HEK293 (cell line): Measurements from ENCODE around the gene TMEM158.

Experiments
- CTCF ChIA-PET: fragments of 350-600 bp; formaldehyde crosslinking; extraction: SDS; loops from one replicate; lab custom pipeline; 2021; ENCODE audit warnings: antibody characterized with exemption; lab: Yijun Ruan, JAX
- POLR2A ChIA-PET: fragments of 300-600 bp; formaldehyde crosslinking; extraction: SDS; loops from one replicate; lab custom pipeline; 2020; ENCODE audit warnings: antibody characterized with exemption, inconsistent platforms; lab: Yijun Ruan, JAX
- H3K27ac ChIP-seq: fragments of 200-500 bp; sonication (Bioruptor generic); 2 replicates; pipeline ENCODE4 v1.5.1; 2014; ENCODE audit warnings: low read depth, low read length, control low read depth, inconsistent platforms; ENCODE audit errors: extremely low read depth
- H3K36me3 ChIP-seq, 2 experiments: fragments of 200-500 bp in 1 of 2; sonication (Bioruptor generic) in 1 of 2; 1 replicate in 1 of 2; 2 replicates in 1 of 2; pipeline ENCODE4 v1.5.1; 2014 to 2017; ENCODE audit warnings: inconsistent platforms in 2 of 2, low read length in 2 of 2; ENCODE audit not compliant: control insufficient read depth in 2 of 2, insufficient read depth in 1 of 2
- H3K4me1 ChIP-seq: fragments of 200-500 bp; sonication (Bioruptor generic); 2 replicates; pipeline ENCODE4 v1.5.1; 2014; ENCODE audit warnings: mild to moderate bottlenecking, low read length, inconsistent platforms; ENCODE audit not compliant: control insufficient read depth, insufficient read depth
- H3K4me3 ChIP-seq: 2 replicates; pipeline ENCODE4 v1.5.1; 2011; ENCODE audit warnings: low read depth, mild to moderate bottlenecking, control low read depth, low read length, moderate library complexity
- H3K9me3 ChIP-seq: fragments of 200-500 bp; sonication (Bioruptor generic); 2 replicates; pipeline ENCODE4 v1.5.1; 2014; ENCODE audit warnings: low read depth, low read length, inconsistent platforms; ENCODE audit not compliant: control insufficient read depth, insufficient read depth
- AEBP2 ChIP-seq: fragments of 450-650 bp; formaldehyde crosslinking; IDR thresholded peaks from 2 replicates; pipeline ENCODE4 v1.5.1; 2016; ENCODE audit warnings: missing biosample characterization, missing genetic modification characterization, borderline replicate concordance
- EGR2 ChIP-seq: fragments of 450-650 bp; formaldehyde crosslinking; IDR thresholded peaks from 2 replicates; pipeline ENCODE4 v1.5.1; 2016; ENCODE audit warnings: low read depth, missing biosample characterization, missing genetic modification characterization
- PRDM10 ChIP-seq: fragments of 450-650 bp; formaldehyde crosslinking; IDR thresholded peaks from 2 replicates; pipeline ENCODE4 v1.5.1; 2016; ENCODE audit warnings: missing biosample characterization, missing genetic modification characterization
- YY2 ChIP-seq: fragments of 450-650 bp; formaldehyde crosslinking; IDR thresholded peaks from 2 replicates; pipeline ENCODE4 v1.5.1; 2016; ENCODE audit warnings: missing biosample characterization, missing genetic modification characterization
- ZNF146 ChIP-seq: fragments of 450-650 bp; formaldehyde crosslinking; IDR thresholded peaks from 2 replicates; pipeline ENCODE4 v1.5.1; 2016; ENCODE audit warnings: missing biosample characterization, missing genetic modification characterization
- ZNF169 ChIP-seq: fragments of 450-650 bp; formaldehyde crosslinking; IDR thresholded peaks from 2 replicates; pipeline ENCODE4 v1.5.1; 2016; ENCODE audit warnings: missing biosample characterization, missing genetic modification characterization
- ZNF211 ChIP-seq: fragments of 450-650 bp; formaldehyde crosslinking; IDR thresholded peaks from 2 replicates; pipeline ENCODE4 v1.5.1; 2016; ENCODE audit warnings: low read depth, missing biosample characterization, missing genetic modification characterization
- ZNF324 ChIP-seq: fragments of 450-650 bp; formaldehyde crosslinking; IDR thresholded peaks from 2 replicates; pipeline ENCODE4 v1.5.1; 2016; ENCODE audit warnings: missing biosample characterization, missing genetic modification characterization
- ZNF350 ChIP-seq: fragments of 450-650 bp; formaldehyde crosslinking; IDR thresholded peaks from 2 replicates; pipeline ENCODE4 v1.5.0; 2017; ENCODE audit warnings: missing biosample characterization, mild to moderate bottlenecking, missing genetic modification characterization
- ZNF394 ChIP-seq: fragments of 450-650 bp; formaldehyde crosslinking; IDR thresholded peaks from 2 replicates; pipeline ENCODE4 v1.5.1; 2016; ENCODE audit warnings: missing biosample characterization, missing genetic modification characterization, mild to moderate bottlenecking, moderate library complexity, borderline replicate concordance
- ZNF624 ChIP-seq: fragments of 450-650 bp; formaldehyde crosslinking; IDR thresholded peaks from 2 replicates; pipeline ENCODE4 v1.5.1; 2017; ENCODE audit warnings: missing biosample characterization, missing genetic modification characterization
- ZNF639 ChIP-seq: fragments of 450-650 bp; formaldehyde crosslinking; IDR thresholded peaks from 2 replicates; pipeline ENCODE4 v1.5.1; 2016; ENCODE audit warnings: missing biosample characterization, missing genetic modification characterization
- ZNF677 ChIP-seq: fragments of 450-650 bp; IDR thresholded peaks from 2 replicates; pipeline ENCODE4 v1.5.0; 2018; ENCODE audit warnings: missing biosample characterization, mild to moderate bottlenecking, missing genetic modification characterization, moderate library complexity
- ZNF707 ChIP-seq: fragments of 450-650 bp; formaldehyde crosslinking; IDR thresholded peaks from 2 replicates; pipeline ENCODE4 v1.5.1; 2016; ENCODE audit warnings: missing biosample characterization, missing genetic modification characterization
- ZNF76 ChIP-seq: fragments of 450-650 bp; formaldehyde crosslinking; IDR thresholded peaks from 2 replicates; pipeline ENCODE4; 2016; ENCODE audit warnings: low read depth, missing biosample characterization, missing genetic modification characterization, borderline replicate concordance

Gene TMEM158

GRCh38 chr3:45232521-45232920, 6.4 kb upstream of the TMEM158 start:
- Histone ChIP-seq H3K4me1 (no peaks in the 10 kb centered on the region), H3K36me3 (no peaks in the 10 kb centered on the region), H3K9me3 (no peaks in the 10 kb centered on the region), H3K27ac (no peak overlapping the region), H3K4me3 (no peak overlapping the region)
- TF ChIP-seq ZNF624 (tag by site-specific recombination) (no peak), AEBP2 (tag by site-specific recombination) (no peak), ZNF350 (no peak), ZNF707 (no peak), ZNF677 (no peak), ZNF169 (tag by site-specific recombination) (no peak), ZNF394 (tag by site-specific recombination) (no peak)
- ChIA-PET POLR2A (no interaction called here), CTCF (no interaction called here)

GRCh38 chr3:45227946-45228345, 1.9 kb upstream of the TMEM158 start:
- Histone ChIP-seq H3K36me3 (no peaks in the 10 kb centered on the region), H3K4me3 (no peak overlapping the region), H3K27ac (no peak overlapping the region), H3K4me1 (peaks cover 4% of the 10 kb centered on the region; the same call in 1 of the 2 replicates), H3K9me3 (no peaks in the 10 kb centered on the region)
- TF ChIP-seq ZNF169 (tag by site-specific recombination) (no peak), EGR2 (tag by site-specific recombination) (no peak), PRDM10 (tag by site-specific recombination) (no peak), YY2 (tag by site-specific recombination) (no peak), ZNF639 (tag by site-specific recombination) (no peak)
- POLR2A ChIA-PET, result no interaction called here
- CTCF ChIA-PET, result interaction anchor here (2.1 kb wide), 1 partner anchor 18 kb away, joined by 8 read pairs; no protein-coding TSS in a partner anchor

GRCh38 chr3:45227071-45227820, 1.2 kb upstream of the TMEM158 start:
- Histone ChIP-seq H3K36me3 (no peaks in the 10 kb centered on the region), H3K9me3 (no peaks in the 10 kb centered on the region), H3K27ac (no peak overlapping the region), H3K4me1 (peaks cover 4% of the 10 kb centered on the region; the same call in 1 of the 2 replicates), H3K4me3 (no peak overlapping the region)
- POLR2A ChIA-PET, result no interaction called here
- no peak for TF ChIP-seq ZNF324 (tag by site-specific recombination)
- TF ChIP-seq ZNF146 (tag by site-specific recombination), result no peak
- TF ChIP-seq ZNF76 (tag by site-specific recombination), result no peak
- TF ChIP-seq ZNF211 (tag by site-specific recombination), result no peak
- CTCF ChIA-PET, result interaction anchor here (0.6 to 2.1 kb wide), 2 partner anchors 17 to 980 kb away, joined by 6 to 8 read pairs; no protein-coding TSS in a partner anchor
